Mesenchymal stem cell (in vitro differentiated cells and primary cell): Measurements from ENCODE around the gene FRMD7.
"Not testable (repeated sequence)": the region's sequence is repeated elsewhere in the genome, so short reads cannot be mapped to it uniquely, and the experiment has no call there.

Source experiments
- DNase-seq: peaks from one replicate; pipeline ENCODE4 v3.0.0-alpha.2; 2013
- H2AFZ ChIP-seq: one replicate; pipeline ENCODE4 v1.6.1; 2013; ENCODE audit warnings: low read depth, mild to moderate bottlenecking, control low read depth, inconsistent platforms, low read length, moderate library complexity
- H2AK5ac ChIP-seq: 2 replicates; pipeline ENCODE4 v1.6.1; 2013; ENCODE audit warnings: low read length, moderate library complexity, mild to moderate bottlenecking, inconsistent platforms; ENCODE audit not compliant: severe bottlenecking
- H2BK120ac ChIP-seq: one replicate; pipeline ENCODE4 v1.6.1; 2013; ENCODE audit warnings: low read depth, mild to moderate bottlenecking, inconsistent platforms, low read length, moderate library complexity
- H2BK12ac ChIP-seq, 2 experiments: one replicate each; pipeline ENCODE4 v1.6.1; 2013; ENCODE audit warnings: inconsistent platforms in 2 of 2, low read length in 2 of 2, mild to moderate bottlenecking in 2 of 2, moderate library complexity in 2 of 2, control low read depth in 1 of 2
- H2BK15ac ChIP-seq: one replicate; pipeline ENCODE4 v1.6.1; 2013; ENCODE audit warnings: mild to moderate bottlenecking, low read depth, inconsistent platforms; ENCODE audit not compliant: poor library complexity, severe bottlenecking
- H2BK5ac ChIP-seq: 2 replicates; pipeline ENCODE4 v1.6.1; 2013; ENCODE audit warnings: low read depth, mild to moderate bottlenecking, low read length, control low read depth, inconsistent platforms; ENCODE audit not compliant: poor library complexity, severe bottlenecking
- H3K14ac ChIP-seq, 2 experiments: one replicate each; pipeline ENCODE4 v1.6.1; 2013; ENCODE audit warnings: inconsistent platforms in 2 of 2, low read length in 2 of 2, control low read depth in 1 of 2, mild to moderate bottlenecking in 1 of 2, moderate library complexity in 1 of 2
- H3K18ac ChIP-seq, 2 experiments: one replicate each; pipeline ENCODE4 v1.6.1; 2013; ENCODE audit warnings: inconsistent platforms in 2 of 2, low read length in 2 of 2, control low read depth in 1 of 2, low read depth in 1 of 2, mild to moderate bottlenecking in 1 of 2
- H3K23ac ChIP-seq, 2 experiments: one replicate each; pipeline ENCODE4 v1.6.1; 2013; ENCODE audit warnings: inconsistent platforms in 2 of 2, low read length in 2 of 2, mild to moderate bottlenecking in 2 of 2, moderate library complexity in 2 of 2, control low read depth in 1 of 2
- H3K27ac ChIP-seq: 2 replicates; pipeline ENCODE4 v1.5.1; 2013; ENCODE audit warnings: mild to moderate bottlenecking, moderate library complexity, low read length, control low read depth, inconsistent platforms; ENCODE audit not compliant: poor library complexity, severe bottlenecking
- H3K27me3 ChIP-seq, 2 experiments: 2 replicates each; pipeline versions ENCODE4 v1.6.1 to v1.7.0; 2013; ENCODE audit warnings: low read length in 2 of 2, mild to moderate bottlenecking in 2 of 2, moderate library complexity in 2 of 2, control low read depth in 1 of 2, inconsistent platforms in 1 of 2; ENCODE audit not compliant: control insufficient read depth in 1 of 2, insufficient read depth in 1 of 2
- H3K36me3 ChIP-seq, 2 experiments: 2 replicates each; pipeline versions ENCODE4 v1.6.1 to v1.7.0; 2013; ENCODE audit warnings: low read length in 2 of 2, control low read depth in 1 of 2, inconsistent platforms in 1 of 2, low read depth in 1 of 2, mild to moderate bottlenecking in 1 of 2; ENCODE audit not compliant: insufficient read depth in 2 of 2, control insufficient read depth in 1 of 2
- H3K4ac ChIP-seq, 2 experiments: one replicate each; pipeline ENCODE4 v1.6.1; 2013; ENCODE audit warnings: inconsistent platforms in 2 of 2, low read length in 2 of 2, mild to moderate bottlenecking in 2 of 2, moderate library complexity in 2 of 2, control low read depth in 1 of 2, low read depth in 1 of 2
- H3K4me1 ChIP-seq: 2 replicates; pipeline ENCODE4 v1.6.1; 2013; ENCODE audit warnings: low read depth, low read length, control low read depth; ENCODE audit not compliant: control insufficient read depth, insufficient read depth
- H3K4me2 ChIP-seq: 2 replicates; pipeline ENCODE4 v1.6.1; 2013; ENCODE audit warnings: low read length, mild to moderate bottlenecking, inconsistent platforms; ENCODE audit not compliant: poor library complexity, severe bottlenecking
- H3K4me3 ChIP-seq, 2 experiments: 2 replicates each; pipeline versions ENCODE4 v1.5.1 to v1.7.0; 2013; ENCODE audit warnings: low read length in 2 of 2, mild to moderate bottlenecking in 2 of 2, control low read depth in 1 of 2, low read depth in 1 of 2; ENCODE audit not compliant: insufficient read depth in 1 of 2
- H3K79me1 ChIP-seq: replicated peaks from 2 replicates; pipeline ENCODE4 v1.6.1; 2013; ENCODE audit warnings: mild to moderate bottlenecking, control low read depth, low read length, inconsistent platforms; ENCODE audit not compliant: poor library complexity, severe bottlenecking
- H3K9ac ChIP-seq: 2 replicates; pipeline ENCODE4 v1.7.0; 2013; ENCODE audit warnings: mild to moderate bottlenecking, low read length, moderate library complexity
- H3K9me3 ChIP-seq: 2 replicates; pipeline ENCODE4 v1.7.0; 2013; ENCODE audit warnings: mild to moderate bottlenecking, low read length; ENCODE audit not compliant: control insufficient read depth
- H4K8ac ChIP-seq: one replicate; pipeline ENCODE4 v1.6.1; 2013; ENCODE audit warnings: inconsistent platforms, mild to moderate bottlenecking, low read length, moderate library complexity
- H4K91ac ChIP-seq: one replicate; pipeline ENCODE4 v1.6.1; 2013; ENCODE audit warnings: mild to moderate bottlenecking, low read length, inconsistent platforms
- WGBS: methylation state at CpG from one replicate; pipeline ENCODE4 v1.1.7; 2013; ENCODE audit warnings: mixed read lengths; 5-methylcytosine and 5-hydroxymethylcytosine counted together

The FRMD7 gene

GRCh38 chrX:132169554-132169953 lies 41.7 kb upstream of the FRMD7 start:
- Histone ChIP-seq H2BK5ac (no peak overlapping the region), H2BK15ac (no peak overlapping the region), H3K4me3 (no peak overlapping the region), H4K91ac (no peak overlapping the region), H3K4me2 (no peak overlapping the region), H3K18ac (no peak overlapping the region), H3K9me3 (peaks cover 11% of the 10 kb centered on the region), H3K9ac (no peak overlapping the region), H3K79me1 (no peaks in the 10 kb centered on the region), H2BK120ac (no peak overlapping the region), H3K27me3 (peaks cover 0 to 14% of the 10 kb centered on the region in 2 experiments), H3K14ac (no peak overlapping the region), H3K36me3 (no peaks in the 10 kb centered on the region), H4K8ac (no peak overlapping the region), H3K4ac (no peak overlapping the region), H3K27ac (no peak overlapping the region), H2AFZ (no peak overlapping the region), H3K4me1 (no peaks in the 10 kb centered on the region), H2AK5ac (no peak overlapping the region), H2BK12ac (no peak overlapping the region), H3K23ac (no peak overlapping the region)
- no CpG with 5 or more reads among the region's 3 CpGs for WGBS
- no peak for DNase-seq

GRCh38 chrX:132165651-132166050 lies 37.8 kb upstream of the FRMD7 start:
- Histone ChIP-seq H2BK12ac (no peak overlapping the region), H4K91ac (no peak overlapping the region), H3K18ac (no peak overlapping the region), H3K9me3 (peaks cover 13% of the 10 kb centered on the region), H3K4me1 (no peaks in the 10 kb centered on the region), H2BK120ac (no peak overlapping the region), H2AK5ac (no peak overlapping the region), H3K4me2 (no peak overlapping the region), H2AFZ (no peak overlapping the region), H3K27me3 (peaks cover 0 to 7% of the 10 kb centered on the region in 2 experiments), H3K79me1 (no peaks in the 10 kb centered on the region), H3K4me3 (no peak overlapping the region), H3K14ac (no peak overlapping the region), H3K4ac (no peak overlapping the region), H4K8ac (no peak overlapping the region), H2BK5ac (no peak overlapping the region), H3K23ac (no peak overlapping the region), H3K27ac (no peak overlapping the region), H2BK15ac (no peak overlapping the region), H3K36me3 (no peaks in the 10 kb centered on the region), H3K9ac (no peak overlapping the region)
- DNase-seq: no peak

GRCh38 chrX:132165005-132165404 lies 37.2 kb upstream of the FRMD7 start:
- Histone ChIP-seq H3K9me3 (peaks cover 13% of the 10 kb centered on the region), H3K4ac (no peak overlapping the region), H2AK5ac (no peak overlapping the region), H2BK120ac (no peak overlapping the region), H3K14ac (no peak overlapping the region), H3K27ac (no peak overlapping the region), H3K27me3 (peaks cover 0 to 7% of the 10 kb centered on the region in 2 experiments), H3K4me2 (no peak overlapping the region), H3K23ac (no peak overlapping the region), H3K4me3 (no peak overlapping the region), H2BK12ac (no peak overlapping the region), H3K36me3 (no peaks in the 10 kb centered on the region), H2AFZ (no peak overlapping the region), H3K79me1 (no peaks in the 10 kb centered on the region), H3K4me1 (no peaks in the 10 kb centered on the region), H2BK15ac (no peak overlapping the region), H4K8ac (no peak overlapping the region), H2BK5ac (no peak overlapping the region), H3K9ac (no peak overlapping the region), H3K18ac (no peak overlapping the region), H4K91ac (no peak overlapping the region)
- DNase-seq: no peak

- WGBS: 94% methylated on average over 3 of the region's 3 CpGs
- not testable (repeated sequence) for H2BK120ac ChIP-seq, H2BK15ac ChIP-seq, H3K4me2 ChIP-seq, H4K91ac ChIP-seq, H4K8ac ChIP-seq, H3K4me1 ChIP-seq, H3K9ac ChIP-seq, H3K36me3 ChIP-seq, H3K27me3 ChIP-seq, H3K23ac ChIP-seq, H2BK12ac ChIP-seq, H3K79me1 ChIP-seq, H3K4me3 ChIP-seq, H3K27ac ChIP-seq, H3K18ac ChIP-seq, H2AFZ ChIP-seq, H2BK5ac ChIP-seq, H2AK5ac ChIP-seq, DNase-seq, H3K14ac ChIP-seq, H3K4ac ChIP-seq
- H3K9me3 ChIP-seq: peaks cover 13% of the 10 kb centered on the region
Observed at GRCh38 chrX:132163094-132163493, 35.3 kb upstream of the FRMD7 start.
